ENCODE data around the gene SLC6A19. TPM values are rescaled to one million over a fixed set of nuclear protein-coding genes. Genes with fewer than 3 reads are reported as not detected.

The SLC6A19 gene
- polyA plus RNA-seq, 2 donors: not detected

GRCh38 chr5:1232780-1233179, 31.4 kb downstream of the SLC6A19 start:
- Histone ChIP-seq H3K4me1 (ENCODE audit: control insufficient read depth in 2 of 2, insufficient read depth in 2 of 2, low read length in 1 of 2) (no peaks in the 10 kb centered on the region), H3K36me3 (ENCODE audit: control insufficient read depth in 2 of 2, insufficient read depth in 2 of 2, low read length in 1 of 2) (no peaks in the 10 kb centered on the region), H3K27me3 (ENCODE audit: control insufficient read depth in 1 of 2, insufficient read depth in 2 of 2, low read length in 2 of 2) (peaks cover 0 to 3% of the 10 kb centered on the region in 2 donors), H3K9me3 (ENCODE audit: control insufficient read depth in 2 of 2, insufficient read depth in 1 of 2, low read depth in 1 of 2, low read length in 1 of 2) (peaks cover 8 to 16% of the 10 kb centered on the region in 2 donors), H3K4me3 (ENCODE audit: low read depth in 1 of 2, low read length in 2 of 2) (no peak overlapping the region), H3K27ac (ENCODE audit: low read depth in 2 of 2, low read length in 1 of 2) (no peak overlapping the region)
- 88 to 90% methylated on average over 25 of the region's 25 CpGs for WGBS, 2 donors

GRCh38 chr5:1235379-1235778, 34.0 kb downstream of the SLC6A19 start:
- WGBS, 2 donors: 77 to 81% methylated on average over 8 of the region's 8 CpGs
- H3K27ac ChIP-seq (ENCODE audit: low read depth in 2 of 2, low read length in 1 of 2): no peak overlapping the region
- H3K4me1 ChIP-seq (ENCODE audit: control insufficient read depth in 2 of 2, insufficient read depth in 2 of 2, low read length in 1 of 2): peaks cover 0 to 5% of the 10 kb centered on the region in 2 donors
- no peaks in the 10 kb centered on the region for H3K27me3 ChIP-seq (ENCODE audit: control insufficient read depth in 1 of 2, insufficient read depth in 2 of 2, low read length in 2 of 2)
- peaks cover 8 to 16% of the 10 kb centered on the region in 2 donors for H3K9me3 ChIP-seq (ENCODE audit: control insufficient read depth in 2 of 2, insufficient read depth in 1 of 2, low read depth in 1 of 2, low read length in 1 of 2)
- H3K4me3 ChIP-seq (ENCODE audit: low read depth in 1 of 2, low read length in 2 of 2): no peak overlapping the region
- no peaks in the 10 kb centered on the region for H3K36me3 ChIP-seq (ENCODE audit: control insufficient read depth in 2 of 2, insufficient read depth in 2 of 2, low read length in 1 of 2)

GRCh38 chr5:1235838-1236237, 34.4 kb downstream of the SLC6A19 start:
- Histone ChIP-seq H3K27ac (ENCODE audit: low read depth in 2 of 2, low read length in 1 of 2) (no peak overlapping the region), H3K27me3 (ENCODE audit: control insufficient read depth in 1 of 2, insufficient read depth in 2 of 2, low read length in 2 of 2) (no peaks in the 10 kb centered on the region), H3K4me3 (ENCODE audit: low read depth in 1 of 2, low read length in 2 of 2) (no peak overlapping the region), H3K4me1 (ENCODE audit: control insufficient read depth in 2 of 2, insufficient read depth in 2 of 2, low read length in 1 of 2) (peaks cover 0 to 5% of the 10 kb centered on the region in 2 donors), H3K36me3 (ENCODE audit: control insufficient read depth in 2 of 2, insufficient read depth in 2 of 2, low read length in 1 of 2) (no peaks in the 10 kb centered on the region), H3K9me3 (ENCODE audit: control insufficient read depth in 2 of 2, insufficient read depth in 1 of 2, low read depth in 1 of 2, low read length in 1 of 2) (peaks cover 8 to 16% of the 10 kb centered on the region in 2 donors)
- WGBS, 2 donors: 89 to 93% methylated on average over 1 of the region's 1 CpG

DNA sequence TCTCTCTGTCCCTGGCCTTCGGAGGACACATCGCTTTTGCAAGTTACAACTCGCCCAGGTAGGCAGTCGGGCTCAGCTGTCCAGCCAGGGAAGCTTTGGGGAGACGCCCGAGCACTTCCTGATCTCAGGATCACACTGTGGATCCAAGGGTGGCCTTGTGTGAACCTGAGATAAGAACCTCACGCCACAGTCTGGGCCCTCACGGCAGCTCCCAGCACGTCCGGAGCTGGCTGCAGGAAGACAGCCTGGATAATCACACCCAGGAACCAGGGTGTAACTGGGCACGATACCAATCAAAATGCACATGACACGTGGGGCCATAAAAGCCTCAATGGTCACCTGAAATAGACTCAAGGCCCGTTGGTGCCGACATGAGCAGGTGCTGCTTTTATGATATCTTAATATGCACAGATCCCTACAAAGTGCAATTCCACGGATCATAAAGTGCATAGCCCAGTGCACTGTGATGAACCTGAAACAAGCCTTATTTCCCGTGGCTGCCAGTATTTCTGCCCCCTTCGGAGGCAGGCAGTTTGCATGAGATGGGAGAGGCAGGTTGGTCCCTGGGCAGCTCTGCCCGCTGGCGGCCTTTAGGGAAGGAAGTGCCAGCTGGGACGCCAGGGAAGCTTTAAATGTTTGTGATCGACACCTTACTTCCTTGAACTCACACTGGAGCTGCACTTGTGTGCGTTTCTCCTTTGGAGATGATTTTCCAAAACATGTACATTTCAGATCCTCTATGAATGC, 38.3 kb downstream of the SLC6A19 start:
- WGBS, 2 donors: 63 to 64% methylated on average over 22 of the region's 22 CpGs
- Histone ChIP-seq H3K9me3 (ENCODE audit: control insufficient read depth in 2 of 2, insufficient read depth in 1 of 2, low read depth in 1 of 2, low read length in 1 of 2) (peaks cover 8 to 12% of the 10 kb centered on the region in 2 donors), H3K4me3 (ENCODE audit: low read depth in 1 of 2, low read length in 2 of 2) (no peak overlapping the region), H3K36me3 (ENCODE audit: control insufficient read depth in 2 of 2, insufficient read depth in 2 of 2, low read length in 1 of 2) (no peaks in the 10 kb centered on the region), H3K27ac (ENCODE audit: low read depth in 2 of 2, low read length in 1 of 2) (no peak overlapping the region), H3K4me1 (ENCODE audit: control insufficient read depth in 2 of 2, insufficient read depth in 2 of 2, low read length in 1 of 2) (peaks cover 0 to 5% of the 10 kb centered on the region in 2 donors), H3K27me3 (ENCODE audit: control insufficient read depth in 1 of 2, insufficient read depth in 2 of 2, low read length in 2 of 2) (no peaks in the 10 kb centered on the region)

DNA sequence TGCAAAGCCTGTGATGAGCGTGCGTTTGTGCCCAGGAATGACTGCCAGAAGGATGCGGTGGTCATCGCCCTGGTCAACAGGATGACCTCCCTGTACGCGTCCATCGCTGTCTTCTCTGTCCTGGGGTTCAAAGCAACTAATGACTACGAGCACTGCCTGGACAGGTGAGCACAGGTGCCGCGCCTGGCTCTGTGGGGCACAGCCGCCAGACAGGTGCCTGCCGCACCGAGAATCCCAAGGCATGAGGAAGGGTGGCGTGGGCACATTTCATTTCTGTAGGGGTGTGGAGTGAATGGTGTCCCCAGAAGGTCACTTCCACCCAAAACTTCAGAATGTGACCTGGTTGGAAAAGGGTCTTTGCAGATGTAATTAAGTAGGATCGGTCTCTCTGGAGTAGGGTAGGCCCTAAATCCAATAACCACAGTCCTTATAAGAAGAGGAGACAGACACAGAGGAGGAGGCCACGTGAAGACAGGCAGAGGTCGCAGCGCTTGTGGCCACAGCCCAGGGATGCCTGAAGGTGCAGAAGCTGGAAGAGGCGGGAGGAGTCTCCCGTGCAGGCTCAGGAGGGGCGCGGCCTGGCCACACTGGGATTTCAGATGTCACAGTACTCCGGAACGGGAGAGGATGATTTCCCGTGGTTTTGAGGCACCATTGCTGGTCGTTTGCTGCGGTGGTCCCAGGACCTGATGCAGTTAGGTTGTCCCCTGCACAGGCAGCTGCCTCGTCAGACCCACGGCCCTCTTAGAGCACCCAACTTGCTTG, 39.3 kb downstream of the SLC6A19 start:
- peaks cover 2 to 3% of the 10 kb centered on the region in 2 donors for H3K9me3 ChIP-seq (ENCODE audit: control insufficient read depth in 2 of 2, insufficient read depth in 1 of 2, low read depth in 1 of 2, low read length in 1 of 2)
- peaks cover 0 to 5% of the 10 kb centered on the region in 2 donors for H3K4me1 ChIP-seq (ENCODE audit: control insufficient read depth in 2 of 2, insufficient read depth in 2 of 2, low read length in 1 of 2)
- no peak overlapping the region for H3K4me3 ChIP-seq (ENCODE audit: low read depth in 1 of 2, low read length in 2 of 2)
- no peaks in the 10 kb centered on the region for H3K36me3 ChIP-seq (ENCODE audit: control insufficient read depth in 2 of 2, insufficient read depth in 2 of 2, low read length in 1 of 2)
- 75 to 85% methylated on average over 27 to 29 of the region's 29 CpGs for WGBS, 2 donors
- no peaks in the 10 kb centered on the region for H3K27me3 ChIP-seq (ENCODE audit: control insufficient read depth in 1 of 2, insufficient read depth in 2 of 2, low read length in 2 of 2)
- no peak overlapping the region for H3K27ac ChIP-seq (ENCODE audit: low read depth in 2 of 2, low read length in 1 of 2)

- Histone ChIP-seq H3K36me3 (ENCODE audit: control insufficient read depth in 2 of 2, insufficient read depth in 2 of 2, low read length in 1 of 2) (no peaks in the 10 kb centered on the region), H3K4me1 (ENCODE audit: control insufficient read depth in 2 of 2, insufficient read depth in 2 of 2, low read length in 1 of 2) (peaks cover 0 to 6% of the 10 kb centered on the region in 2 donors), H3K9me3 (ENCODE audit: control insufficient read depth in 2 of 2, insufficient read depth in 1 of 2, low read depth in 1 of 2, low read length in 1 of 2) (peaks cover 0 to under 1% of the 10 kb centered on the region in 2 donors), H3K27me3 (ENCODE audit: control insufficient read depth in 1 of 2, insufficient read depth in 2 of 2, low read length in 2 of 2) (no peaks in the 10 kb centered on the region), H3K4me3 (ENCODE audit: low read depth in 1 of 2, low read length in 2 of 2) (no peak overlapping the region), H3K27ac (ENCODE audit: low read depth in 2 of 2, low read length in 1 of 2) (no peak overlapping the region)
- WGBS, 2 donors: 83 to 85% methylated on average over 22 of the region's 22 CpGs
Observed at GRCh38 chr5:1241509-1242080, 40.2 kb downstream of the SLC6A19 start.

- Histone ChIP-seq H3K36me3 (ENCODE audit: control insufficient read depth in 2 of 2, insufficient read depth in 2 of 2, low read length in 1 of 2) (no peaks in the 10 kb centered on the region), H3K9me3 (ENCODE audit: control insufficient read depth in 2 of 2, insufficient read depth in 1 of 2, low read depth in 1 of 2, low read length in 1 of 2) (no peaks in the 10 kb centered on the region), H3K27ac (ENCODE audit: low read depth in 2 of 2, low read length in 1 of 2) (no peak overlapping the region), H3K4me3 (ENCODE audit: low read depth in 1 of 2, low read length in 2 of 2) (no peak overlapping the region), H3K4me1 (ENCODE audit: control insufficient read depth in 2 of 2, insufficient read depth in 2 of 2, low read length in 1 of 2) (peaks cover 0 to 8% of the 10 kb centered on the region in 2 donors), H3K27me3 (ENCODE audit: control insufficient read depth in 1 of 2, insufficient read depth in 2 of 2, low read length in 2 of 2) (no peaks in the 10 kb centered on the region)
- 69 to 78% methylated on average over 14 of the region's 14 CpGs for WGBS, 2 donors
Observed at GRCh38 chr5:1242733-1243486, 41.5 kb downstream of the SLC6A19 start.

DNA sequence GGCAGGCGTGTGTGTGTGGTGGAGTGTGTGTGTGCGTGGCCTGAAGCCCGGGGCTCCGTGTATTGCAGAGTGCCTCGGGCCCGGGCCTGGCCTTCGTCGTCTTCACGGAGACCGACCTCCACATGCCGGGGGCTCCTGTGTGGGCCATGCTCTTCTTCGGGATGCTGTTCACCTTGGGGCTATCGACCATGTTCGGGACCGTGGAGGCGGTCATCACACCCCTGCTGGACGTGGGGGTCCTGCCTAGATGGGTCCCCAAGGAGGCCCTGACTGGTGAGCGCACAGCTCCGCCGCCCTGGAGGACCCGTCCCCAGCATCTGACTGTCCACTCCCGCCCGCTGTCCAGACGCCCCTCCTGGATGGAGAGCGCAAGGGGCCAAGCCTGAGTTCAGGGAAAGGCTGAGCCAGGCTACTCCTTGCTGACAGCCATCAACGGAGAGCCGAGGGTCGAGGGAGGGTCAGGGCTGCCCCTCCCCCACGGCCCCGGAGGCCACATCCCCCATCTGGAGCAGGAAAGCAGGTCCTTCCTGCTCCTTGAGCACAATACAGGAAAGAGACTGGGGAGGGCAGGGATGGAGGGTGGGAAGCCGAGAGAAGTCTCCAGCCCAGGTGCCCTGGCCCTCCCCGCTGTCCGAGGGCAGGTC, 42.2 kb downstream of the SLC6A19 start:
- peaks cover 0 to 8% of the 10 kb centered on the region in 2 donors for H3K4me1 ChIP-seq (ENCODE audit: control insufficient read depth in 2 of 2, insufficient read depth in 2 of 2, low read length in 1 of 2)
- no peak overlapping the region for H3K27ac ChIP-seq (ENCODE audit: low read depth in 2 of 2, low read length in 1 of 2)
- H3K27me3 ChIP-seq (ENCODE audit: control insufficient read depth in 1 of 2, insufficient read depth in 2 of 2, low read length in 2 of 2): no peaks in the 10 kb centered on the region
- H3K36me3 ChIP-seq (ENCODE audit: control insufficient read depth in 2 of 2, insufficient read depth in 2 of 2, low read length in 1 of 2): no peaks in the 10 kb centered on the region
- no peaks in the 10 kb centered on the region for H3K9me3 ChIP-seq (ENCODE audit: control insufficient read depth in 2 of 2, insufficient read depth in 1 of 2, low read depth in 1 of 2, low read length in 1 of 2)
- WGBS, 2 donors: 46 to 54% methylated on average over 30 to 33 of the region's 33 CpGs
- no peak overlapping the region for H3K4me3 ChIP-seq (ENCODE audit: low read depth in 1 of 2, low read length in 2 of 2)

GRCh38 chr5:1244255-1244654, 42.9 kb downstream of the SLC6A19 start:
- Histone ChIP-seq H3K4me1 (ENCODE audit: control insufficient read depth in 2 of 2, insufficient read depth in 2 of 2, low read length in 1 of 2) (peaks cover 0 to 6% of the 10 kb centered on the region in 2 donors), H3K27ac (ENCODE audit: low read depth in 2 of 2, low read length in 1 of 2) (no peak overlapping the region), H3K9me3 (ENCODE audit: control insufficient read depth in 2 of 2, insufficient read depth in 1 of 2, low read depth in 1 of 2, low read length in 1 of 2) (no peaks in the 10 kb centered on the region), H3K36me3 (ENCODE audit: control insufficient read depth in 2 of 2, insufficient read depth in 2 of 2, low read length in 1 of 2) (no peaks in the 10 kb centered on the region), H3K4me3 (ENCODE audit: low read depth in 1 of 2, low read length in 2 of 2) (no peak overlapping the region), H3K27me3 (ENCODE audit: control insufficient read depth in 1 of 2, insufficient read depth in 2 of 2, low read length in 2 of 2) (no peaks in the 10 kb centered on the region)
- WGBS, 2 donors: 65 to 67% methylated on average over 21 of the region's 21 CpGs
